ENCODE data around the gene ARMC2. TPM values are rescaled to one million over a fixed set of nuclear protein-coding genes. Genes with fewer than 3 reads are reported as not detected.

The ARMC2 gene
- total and polyA plus RNA-seq, 2 of the 4 experiments (the other 2 are of a cell fraction), result 0.72 to 3.9 TPM

DNA sequence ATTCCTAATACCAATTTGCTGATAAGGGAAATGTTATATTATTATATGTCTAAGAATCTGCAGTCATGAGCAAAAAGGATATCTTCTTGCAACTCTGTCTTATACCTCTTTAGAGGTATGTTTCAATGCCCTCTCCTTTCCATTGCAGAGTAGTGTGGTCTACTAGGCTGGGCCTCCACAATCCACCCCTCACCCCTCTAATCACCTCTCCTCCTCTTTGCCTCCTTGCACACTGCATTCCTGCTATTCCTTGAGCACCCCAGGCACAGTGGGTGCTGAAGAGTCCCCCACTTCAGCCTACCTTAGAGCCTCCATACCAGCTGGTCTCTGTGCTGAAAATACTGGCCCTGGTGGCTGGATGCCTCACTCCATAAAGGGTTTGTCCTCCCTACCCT lies 26.9 kb downstream of the ARMC2 start:
- Histone ChIP-seq H2BK5ac (ENCODE audit: low read depth, low read length, poor library complexity, severe bottlenecking) (no peak overlapping the region), H3K56ac (ENCODE audit: extremely low read depth, insufficient read depth, low read length) (no peak overlapping the region), H3K4ac (ENCODE audit: low read depth, low read length) (no peak overlapping the region), H3K4me2 (ENCODE audit: low read depth, low read length) (no peak overlapping the region), H3K27ac (ENCODE audit: insufficient read depth, low read length) (no peak overlapping the region), H2BK120ac (ENCODE audit: low read depth, low read length) (no peak overlapping the region; the same call in 1 of the 2 replicates), H3K36me3 (ENCODE audit: control insufficient read depth, insufficient read depth, low read length) (no peaks in the 10 kb centered on the region; the same call in 1 of the 2 replicates), H3K79me1 (ENCODE audit: low read depth in 1 of 2, low read length in 2 of 2) (no peaks in the 10 kb centered on the region; a peak in 1 of 4 replicates), H3K23ac (ENCODE audit: low read depth, low read length) (no peak overlapping the region), H3K4me3 (ENCODE audit: insufficient read depth, low read depth, low read length) (no peak overlapping the region), H3K9ac (ENCODE audit: low read depth, low read length) (no peak overlapping the region), H3K4me1 (ENCODE audit: control insufficient read depth, insufficient read depth, low read length) (peaks cover 20% of the 10 kb centered on the region), H4K5ac (ENCODE audit: low read depth, low read length) (no peak overlapping the region; the same call in 1 of the 2 replicates), H2BK15ac (ENCODE audit: low read depth, low read length) (no peak overlapping the region), H2BK20ac (ENCODE audit: low read depth, low read length) (no peak overlapping the region), H4K20me1 (ENCODE audit: insufficient read depth, low read length) (no peaks in the 10 kb centered on the region), H2AFZ (replicated peaks; ENCODE audit: low read length, poor library complexity) (no peak overlapping the region), H3K9me1 (ENCODE audit: insufficient read depth, low read length) (peaks cover 5% of the 10 kb centered on the region), H2AK5ac (ENCODE audit: low read depth, low read length) (no peak overlapping the region; the same call in 1 of the 2 replicates), H2AK9ac (replicated peaks; ENCODE audit: low read depth, low read length, poor library complexity) (no peak overlapping the region), H3K9me3 (ENCODE audit: control insufficient read depth, insufficient read depth, low read length) (no peaks in the 10 kb centered on the region), H3K18ac (ENCODE audit: low read depth, low read length) (no peak overlapping the region), H4K8ac (ENCODE audit: low read depth in 2 of 2, low read length in 2 of 2) (no peak overlapping the region), H3K27me3 (ENCODE audit: control insufficient read depth, insufficient read depth, low read length) (no peaks in the 10 kb centered on the region), H3K14ac (replicated peaks; ENCODE audit: low read depth, low read length) (no peak overlapping the region), H4K91ac (ENCODE audit: insufficient read depth, low read depth, low read length) (no peak overlapping the region)
- POLR2A ChIA-PET (ENCODE audit: unreplicated experiment), result no interaction called here
- ATAC-seq (ENCODE audit: low read depth), result no peak
- CTCF ChIA-PET, result interaction anchor here (1.1 kb wide), 1 partner anchor 18 kb away, joined by 3 read pairs; no protein-coding TSS in a partner anchor
- TF ChIP-seq FOS (IDR thresholded peaks at IDR 0.05; ENCODE audit: low read depth, low read length) (no peak), RFX5 (IDR thresholded peaks at IDR 0.05; ENCODE audit: low read depth, low read length) (no peak), CEBPB (IDR thresholded peaks at IDR 0.05; ENCODE audit: low read depth, low read length) (no peak), BHLHE40 (IDR thresholded peaks at IDR 0.05; ENCODE audit: low read depth, low read length) (no peak), MAZ (IDR thresholded peaks at IDR 0.05; ENCODE audit: borderline replicate concordance, low read depth, low read length) (no peak)
- TF ChIP-seq, protein P1, sequence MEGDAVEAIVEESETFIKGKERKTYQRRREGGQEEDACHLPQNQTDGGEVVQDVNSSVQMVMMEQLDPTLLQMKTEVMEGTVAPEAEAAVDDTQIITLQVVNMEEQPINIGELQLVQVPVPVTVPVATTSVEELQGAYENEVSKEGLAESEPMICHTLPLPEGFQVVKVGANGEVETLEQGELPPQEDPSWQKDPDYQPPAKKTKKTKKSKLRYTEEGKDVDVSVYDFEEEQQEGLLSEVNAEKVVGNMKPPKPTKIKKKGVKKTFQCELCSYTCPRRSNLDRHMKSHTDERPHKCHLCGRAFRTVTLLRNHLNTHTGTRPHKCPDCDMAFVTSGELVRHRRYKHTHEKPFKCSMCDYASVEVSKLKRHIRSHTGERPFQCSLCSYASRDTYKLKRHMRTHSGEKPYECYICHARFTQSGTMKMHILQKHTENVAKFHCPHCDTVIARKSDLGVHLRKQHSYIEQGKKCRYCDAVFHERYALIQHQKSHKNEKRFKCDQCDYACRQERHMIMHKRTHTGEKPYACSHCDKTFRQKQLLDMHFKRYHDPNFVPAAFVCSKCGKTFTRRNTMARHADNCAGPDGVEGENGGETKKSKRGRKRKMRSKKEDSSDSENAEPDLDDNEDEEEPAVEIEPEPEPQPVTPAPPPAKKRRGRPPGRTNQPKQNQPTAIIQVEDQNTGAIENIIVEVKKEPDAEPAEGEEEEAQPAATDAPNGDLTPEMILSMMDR (conservative IDR thresholded peaks at IDR 0.05; ENCODE audit: low read depth, low read length), result no peak
- in situ Hi-C loops (cut with MboI; ENCODE audit: low sequenced_read_pairs), result no loop called here
- DNase-seq, result no peak
- dilution Hi-C loops (cut with HindIII; ENCODE audit: low sequenced_read_pairs, unreplicated experiment), result no loop called here
- BruUV-seq (replicated peaks), result no TSS peak
- intact Hi-C loops (cut with micrococcal nuclease), result no loop called here
